Keratinocyte (primary cell): Measurements from ENCODE around the gene PDX1. TPM values are rescaled to one million over a fixed set of nuclear protein-coding genes. Genes with fewer than 3 reads are reported as not detected.

Source experiments
- DNase-seq: peaks from one replicate; pipeline ENCODE4 v3.0.0-alpha.2; 2011; ENCODE audit warnings: low read depth, missing footprints, low spot score
- FAIRE-seq: peaks from 2 replicates; lab custom pipeline; 2011; peaks lifted over from hg19 to GRCh38; lab: Jason Lieb, UNC
- H2AFZ ChIP-seq: 2 replicates; pipeline ENCODE4 v1.6.0; 2012; ENCODE audit warnings: low read length, control low read depth, inconsistent platforms; ENCODE audit not compliant: control insufficient read depth
- H3K27ac ChIP-seq: 2 replicates; pipeline ENCODE4 v1.5.1; 2011; ENCODE audit warnings: low read length; ENCODE audit not compliant: control insufficient read depth, insufficient read depth
- H3K27me3 ChIP-seq: 3 replicates; pipeline ENCODE4 v1.6.0; 2011; ENCODE audit warnings: low read length; ENCODE audit not compliant: control insufficient read depth, insufficient read depth; ENCODE audit errors: extremely low read depth
- H3K36me3 ChIP-seq, 2 experiments: 2 replicates in 1 of 2; 3 replicates in 1 of 2; pipeline ENCODE4 v1.5.1; 2011; ENCODE audit warnings: low read length in 2 of 2, mild to moderate bottlenecking in 1 of 2; ENCODE audit not compliant: control insufficient read depth in 2 of 2, insufficient read depth in 2 of 2; ENCODE audit errors: extremely low read depth in 1 of 2
- H3K4me1 ChIP-seq: 3 replicates; pipeline ENCODE4 v1.5.1; 2011; ENCODE audit warnings: low read length; ENCODE audit not compliant: control insufficient read depth, insufficient read depth; ENCODE audit errors: extremely low read depth
- H3K4me2 ChIP-seq: 3 replicates; pipeline ENCODE4 v1.6.0; 2011; ENCODE audit warnings: low read depth, low read length; ENCODE audit not compliant: control insufficient read depth, insufficient read depth; ENCODE audit errors: extremely low read depth
- H3K4me3 ChIP-seq, 3 experiments: fragments of 200-600 bp in 1 of 3; sonication (generic) in 1 of 3; 2 replicates in 2 of 3; 3 replicates in 1 of 3; pipeline ENCODE4 v1.5.1; 2011 to 2016; ENCODE audit warnings: low read length in 3 of 3, mild to moderate bottlenecking in 3 of 3, control low read depth in 2 of 3, inconsistent platforms in 1 of 3, low read depth in 1 of 3, mixed read lengths in 1 of 3, mixed run types in 1 of 3, moderate library complexity in 1 of 3; ENCODE audit not compliant: control insufficient read depth in 2 of 3, insufficient read depth in 2 of 3; ENCODE audit errors: extremely low read depth in 1 of 3
- H3K79me2 ChIP-seq: 2 replicates; pipeline ENCODE4 v1.6.0; 2012; ENCODE audit warnings: low read length; ENCODE audit not compliant: control insufficient read depth, insufficient read depth
- H3K9ac ChIP-seq: 3 replicates; pipeline ENCODE4 v1.6.0; 2011; ENCODE audit warnings: low read length; ENCODE audit not compliant: control insufficient read depth, insufficient read depth; ENCODE audit errors: extremely low read depth
- H3K9me1 ChIP-seq: 3 replicates; pipeline ENCODE4 v1.6.0; 2011; ENCODE audit warnings: low read length; ENCODE audit not compliant: control insufficient read depth, insufficient read depth; ENCODE audit errors: extremely low read depth
- H3K9me3 ChIP-seq: 2 replicates; pipeline ENCODE4 v1.5.1; 2012; ENCODE audit warnings: low read depth, low read length; ENCODE audit not compliant: control insufficient read depth
- H4K20me1 ChIP-seq: 3 replicates; pipeline ENCODE4 v1.6.0; 2011; ENCODE audit warnings: low read length; ENCODE audit not compliant: control insufficient read depth, insufficient read depth; ENCODE audit errors: extremely low read depth
- CTCF ChIP-seq, 3 experiments: IDR thresholded peaks in 1 of 3; conservative IDR thresholded peaks in 1 of 3; optimal IDR thresholded peaks in 1 of 3; 2 replicates in 2 of 3; 3 replicates in 1 of 3; pipeline versions ENCODE3 to v1.5.1; 2011; ENCODE audit warnings: low read length in 3 of 3, mild to moderate bottlenecking in 3 of 3, moderate library complexity in 2 of 3, control low read depth in 1 of 3, inconsistent platforms in 1 of 3; ENCODE audit not compliant: insufficient read depth in 2 of 3; ENCODE audit errors: extremely low read depth in 1 of 3
- EZH2 ChIP-seq: IDR thresholded peaks from one replicate; pipeline ENCODE4 v1.6.1; 2012; ENCODE audit warnings: inconsistent platforms, mild to moderate bottlenecking, low read length, moderate library complexity
- dilution Hi-C: fragments of 300-500 bp; cut with MboI; formaldehyde crosslinking; loops from one replicate; pipeline ENCODE4 v1.7.0; 2020; ENCODE audit warnings: low sequenced_read_pairs; ENCODE audit not compliant: extremely low pct_ligation_motif_present
- polyA plus RNA-seq, 5 experiments: library from polyadenylated mRNA; depleted of rRNA in 3 of 5; stranded (reverse) in 3 of 5; stranded (forward) in 1 of 5; unstranded in 1 of 5; fragments of >200 nt; gene quantifications; 1 replicate in 1 of 5; 2 replicates in 3 of 5; 3 replicates in 1 of 5; pipeline versions ENCODE4 v1.2.1 to v1.2.3, GENCODE V29; 2011 to 2012; ENCODE audit warnings: missing spikeins in 2 of 5, low read depth in 1 of 5, low replicate concordance in 1 of 5
- small RNA-seq, 3 experiments: library from RNA; depleted of rRNA; stranded (forward); fragments of <200 nt; gene quantifications; one replicate each; pipeline ENCODE3, GENCODE V24; 2012; ENCODE audit warnings: low read depth in 3 of 3, low replicate concordance in 1 of 3; ENCODE audit not compliant: insufficient read length in 3 of 3

PDX1 gene
- polyA plus RNA-seq, 1 donor (not counting 4 experiments of a cell fraction or from before 2014, with no cell fraction given) = not detected

GRCh38 chr13:27973291-27973690, 53.5 kb downstream of the PDX1 start:
- H3K79me2 ChIP-seq = no peaks in the 10 kb centered on the region
- no peak overlapping the region for H3K4me2 ChIP-seq
- dilution Hi-C loops = loop anchor here (25.0 kb wide), 1 partner anchor 136 kb away; no protein-coding TSS in a partner anchor
- TF ChIP-seq CTCF (optimal IDR thresholded peaks at IDR 0.05 in 1 of 3, IDR thresholded peaks at IDR 0.05 in 1 of 3, conservative IDR thresholded peaks at IDR 0.05 in 1 of 3; ENCODE audit: extremely low read depth in 1 of 3, insufficient read depth in 2 of 3, low read length in 3 of 3) (no peak), EZH2 (no peak)
- H3K4me1 ChIP-seq = peaks cover 2% of the 10 kb centered on the region
- no peaks in the 10 kb centered on the region for H3K9me1 ChIP-seq
- DNase-seq (no peak), FAIRE-seq (no peak)
- H3K27ac ChIP-seq = no peak overlapping the region
- no peaks in the 10 kb centered on the region for H3K36me3 ChIP-seq
- H3K27me3 ChIP-seq = peaks cover 100% of the 10 kb centered on the region
- H3K9ac ChIP-seq = no peak overlapping the region
- H2AFZ ChIP-seq = no peak overlapping the region
- H3K4me3 ChIP-seq = no peak overlapping the region
- H3K9me3 ChIP-seq = no peaks in the 10 kb centered on the region
- H4K20me1 ChIP-seq = no peaks in the 10 kb centered on the region

- FAIRE-seq (no peak), DNase-seq (no peak)
- no peak overlapping the region for H3K4me3 ChIP-seq
- H3K9me1 ChIP-seq = no peaks in the 10 kb centered on the region
- no peaks in the 10 kb centered on the region for H4K20me1 ChIP-seq
- no peaks in the 10 kb centered on the region for H3K9me3 ChIP-seq
- H3K4me2 ChIP-seq = no peak overlapping the region
- TF ChIP-seq EZH2 (no peak), CTCF (optimal IDR thresholded peaks at IDR 0.05 in 1 of 3, IDR thresholded peaks at IDR 0.05 in 1 of 3, conservative IDR thresholded peaks at IDR 0.05 in 1 of 3; ENCODE audit: extremely low read depth in 1 of 3, insufficient read depth in 2 of 3, low read length in 3 of 3) (no peak)
- peaks cover 2% of the 10 kb centered on the region for H3K4me1 ChIP-seq
- H3K27ac ChIP-seq = no peak overlapping the region
- peaks cover 100% of the 10 kb centered on the region for H3K27me3 ChIP-seq
- no peaks in the 10 kb centered on the region for H3K79me2 ChIP-seq
- H2AFZ ChIP-seq = no peak overlapping the region
- dilution Hi-C loops = loop anchor here (25.0 kb wide), 1 partner anchor 137 kb away; no protein-coding TSS in a partner anchor
- H3K9ac ChIP-seq = no peak overlapping the region
- no peaks in the 10 kb centered on the region for H3K36me3 ChIP-seq
Measured at GRCh38 chr13:27973961-27974662, 54.3 kb downstream of the PDX1 start.

Small RNA genes lying within 50 kb of the gene (small RNA-seq; reads per million reads assigned to genes)
- 0 to 0.33 (median 0) reads per million in 3 experiments for gene ATP5F1EP2

Other genes with a start within 250 kb of the PDX1 start
- gene GSX1, start 127.5 kb upstream of the PDX1 start, polyA plus RNA-seq = not detected in 3 replicates
- gene CDX2, start 49.3 kb downstream of the PDX1 start, polyA plus RNA-seq = not detected in 3 replicates
- gene URAD, start 68.7 kb downstream of the PDX1 start, polyA plus RNA-seq = not detected in 3 replicates
- not detected in 3 replicates for gene FLT3, start 180.6 kb downstream of the PDX1 start, polyA plus RNA-seq
- 11.8 to 16.8 TPM (median 12.1 TPM) in 3 replicates for gene PAN3, start 218.5 kb downstream of the PDX1 start, polyA plus RNA-seq